Measurements from ENCODE around the gene DNHD1. TPM values are rescaled to one million over a fixed set of nuclear protein-coding genes. Genes with fewer than 3 reads are reported as not detected.

DNHD1 gene
- total RNA-seq, 1 donor from 2014 or later: 4.2 TPM

DNA sequence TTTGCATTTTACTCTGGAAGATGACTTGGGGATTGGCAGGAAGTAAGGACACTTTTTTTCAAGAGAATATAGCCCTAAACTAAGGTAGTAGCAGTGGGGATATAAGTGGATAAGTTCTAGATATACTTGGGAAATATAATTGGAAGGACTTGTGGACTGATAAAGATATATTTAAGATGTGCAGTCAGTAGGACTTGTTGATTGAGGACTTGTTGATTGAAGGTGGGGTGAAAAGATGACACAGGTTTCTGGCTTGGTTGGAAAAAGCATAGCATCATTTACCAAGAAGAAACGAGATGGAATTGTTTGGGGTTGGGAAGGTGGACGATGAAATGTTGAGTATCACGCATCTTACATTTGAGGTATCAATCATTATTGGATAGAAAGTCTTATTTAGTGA lies 116.4 kb downstream of the DNHD1 start:
- no peak for ATAC-seq (ENCODE audit: poor library complexity)
- intact Hi-C loops (cut with DNase I): loop anchor here (10.0 kb wide), 1 partner anchor 139 kb away; the partner anchor contains the start of gene TRIM3
- DNase-seq: no peak

DNA sequence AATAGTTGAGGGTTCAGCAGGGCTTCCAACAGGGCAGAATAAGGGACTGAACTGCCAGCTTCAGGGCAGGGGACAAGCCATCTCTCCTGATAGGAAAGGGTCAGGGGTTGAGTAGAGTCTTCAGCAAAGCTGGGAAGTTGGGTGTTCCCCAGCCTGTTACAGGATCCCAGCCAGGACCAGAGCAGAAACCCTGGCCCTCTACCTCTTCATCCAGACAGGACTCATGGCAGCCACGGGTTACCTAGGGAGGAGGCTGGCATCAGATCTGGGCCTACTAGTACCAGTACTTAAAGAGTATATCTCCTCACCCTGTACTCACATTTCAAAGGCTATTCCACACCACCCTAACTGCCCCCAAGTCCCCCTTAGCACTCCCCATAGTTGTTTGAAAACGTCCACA lies 117.4 kb downstream of the DNHD1 start:
- no peak for DNase-seq
- no peak for ATAC-seq (ENCODE audit: poor library complexity)
- intact Hi-C loops (cut with DNase I): loop anchor here (10.0 kb wide), 1 partner anchor 140 kb away; the partner anchor contains the start of gene TRIM3

DNA sequence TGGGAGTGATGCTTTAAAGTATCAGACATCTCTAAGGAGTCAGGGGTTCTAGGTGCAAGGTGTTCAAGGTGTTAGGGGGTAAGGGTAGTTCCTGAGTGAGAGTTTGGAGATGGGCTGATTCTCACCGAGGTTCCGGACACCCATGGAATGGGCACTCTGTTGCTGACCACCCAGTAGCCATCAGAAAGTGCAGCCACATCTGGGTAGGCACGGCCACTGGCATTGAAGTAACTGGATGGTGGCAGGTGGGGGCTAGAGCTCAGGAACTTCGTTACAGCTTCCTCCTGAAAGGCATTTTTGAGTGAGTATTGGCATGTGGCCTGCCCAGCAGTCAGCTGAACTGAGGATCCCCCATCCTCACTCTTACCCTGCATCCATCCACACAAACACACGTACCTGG lies 118.0 kb downstream of the DNHD1 start:
- DNase-seq (no peak), ATAC-seq (ENCODE audit: poor library complexity) (no peak)
- intact Hi-C loops (cut with DNase I): loop anchor here (10.0 kb wide), 1 partner anchor 140 kb away; the partner anchor contains the start of gene TRIM3

DNA sequence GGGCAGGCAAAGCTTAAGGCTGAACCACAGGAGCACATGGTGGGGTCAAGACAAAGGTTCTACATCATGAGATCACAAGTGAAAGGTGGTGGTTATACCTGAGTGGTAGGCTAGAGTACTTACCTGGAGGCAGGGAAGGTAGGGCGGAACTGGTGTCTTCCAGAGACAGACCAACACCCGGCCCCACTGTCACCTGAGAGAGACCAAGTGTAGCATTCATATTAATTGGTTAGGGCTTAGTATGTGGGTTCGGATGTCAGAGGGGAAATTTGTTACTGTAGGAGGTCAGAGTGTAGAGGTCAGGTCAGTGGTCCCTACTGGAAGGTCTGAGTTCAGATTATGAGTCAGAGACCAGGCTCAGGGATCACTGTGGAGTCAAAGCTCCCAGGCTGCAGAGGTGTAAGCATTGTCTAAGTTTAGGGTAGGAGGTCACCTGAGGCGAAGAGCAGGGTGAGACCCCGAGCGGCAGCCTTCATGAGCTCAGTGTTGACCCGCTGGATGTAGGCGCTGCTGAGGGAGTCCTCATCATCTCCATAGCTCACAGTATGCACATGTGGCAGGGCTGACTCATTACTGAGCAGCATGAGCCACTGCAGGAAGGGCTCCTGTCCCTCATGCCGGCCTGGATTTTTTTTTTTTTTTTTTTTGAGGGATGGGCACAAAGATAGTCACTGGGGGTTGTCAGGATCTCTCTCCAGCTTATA lies 119.0 kb downstream of the DNHD1 start:
- DNase-seq: no peak
- no peak for ATAC-seq (ENCODE audit: poor library complexity)
- intact Hi-C loops (cut with DNase I): loop anchor here (10.0 kb wide), 1 partner anchor 141 kb away; the partner anchor contains the start of gene TRIM3

DNA sequence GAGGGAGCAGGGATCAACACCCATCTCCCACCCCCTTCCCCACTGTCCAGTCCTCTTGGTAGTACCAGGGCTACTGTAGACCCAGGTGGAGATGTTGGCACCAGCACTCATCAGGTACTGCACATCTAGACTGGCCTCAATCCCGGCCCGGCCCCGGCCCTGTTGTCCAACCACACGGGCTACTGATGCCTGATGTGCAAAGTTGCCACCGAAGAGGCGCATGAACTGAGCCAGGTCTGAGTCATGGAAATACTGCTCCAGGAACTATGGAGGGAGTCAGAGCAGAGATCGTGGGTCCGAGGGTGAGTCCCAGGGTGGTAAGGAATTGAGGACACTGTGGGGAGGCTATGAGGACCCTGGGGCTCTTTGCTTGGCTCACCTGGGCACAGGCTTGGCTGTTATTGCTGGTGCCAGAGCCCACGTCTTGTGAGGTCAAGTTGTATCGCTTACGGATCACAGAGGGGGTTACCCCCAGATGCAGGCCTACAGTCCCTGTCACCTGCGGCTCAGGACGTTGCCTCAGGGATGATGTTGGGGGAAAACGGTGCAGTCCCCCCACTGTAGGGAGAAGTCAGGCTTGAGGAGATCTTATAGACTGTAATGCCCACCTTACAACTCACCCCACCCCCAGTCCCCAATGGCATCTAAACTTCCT lies 119.6 kb downstream of the DNHD1 start:
- ATAC-seq (ENCODE audit: poor library complexity) (no peak), DNase-seq (no peak)
- intact Hi-C loops (cut with DNase I): loop anchor here (10.0 kb wide), 1 partner anchor 142 kb away; the partner anchor contains the start of gene TRIM3

DNA sequence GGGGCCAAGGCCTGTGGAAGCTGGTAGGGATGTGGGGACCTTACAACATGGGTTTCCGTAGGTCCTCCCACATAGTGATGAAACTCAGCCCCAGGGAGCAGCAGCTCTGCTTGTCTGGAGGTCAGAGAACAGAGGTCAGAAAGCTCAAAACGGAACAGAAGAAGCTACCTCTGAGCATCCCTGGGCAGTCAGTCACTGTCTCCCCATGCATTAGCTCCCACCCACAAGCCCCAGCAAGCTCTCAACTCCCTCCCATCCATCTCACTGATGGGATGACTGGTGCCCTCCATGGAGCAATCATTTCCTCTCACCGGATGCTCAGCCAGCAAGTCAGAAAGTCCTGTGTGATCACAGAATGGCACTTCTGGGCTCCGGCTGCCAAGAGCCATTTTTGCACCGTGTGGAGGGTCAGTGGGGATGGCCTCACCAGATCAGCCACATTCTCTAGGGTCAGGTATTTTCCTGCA lies 120.3 kb downstream of the DNHD1 start:
- no peak for DNase-seq
- intact Hi-C loops (cut with DNase I): loop anchor here (10.0 kb wide), 1 partner anchor 143 kb away; the partner anchor contains the start of gene TRIM3
- no peak for ATAC-seq (ENCODE audit: poor library complexity)

DNA sequence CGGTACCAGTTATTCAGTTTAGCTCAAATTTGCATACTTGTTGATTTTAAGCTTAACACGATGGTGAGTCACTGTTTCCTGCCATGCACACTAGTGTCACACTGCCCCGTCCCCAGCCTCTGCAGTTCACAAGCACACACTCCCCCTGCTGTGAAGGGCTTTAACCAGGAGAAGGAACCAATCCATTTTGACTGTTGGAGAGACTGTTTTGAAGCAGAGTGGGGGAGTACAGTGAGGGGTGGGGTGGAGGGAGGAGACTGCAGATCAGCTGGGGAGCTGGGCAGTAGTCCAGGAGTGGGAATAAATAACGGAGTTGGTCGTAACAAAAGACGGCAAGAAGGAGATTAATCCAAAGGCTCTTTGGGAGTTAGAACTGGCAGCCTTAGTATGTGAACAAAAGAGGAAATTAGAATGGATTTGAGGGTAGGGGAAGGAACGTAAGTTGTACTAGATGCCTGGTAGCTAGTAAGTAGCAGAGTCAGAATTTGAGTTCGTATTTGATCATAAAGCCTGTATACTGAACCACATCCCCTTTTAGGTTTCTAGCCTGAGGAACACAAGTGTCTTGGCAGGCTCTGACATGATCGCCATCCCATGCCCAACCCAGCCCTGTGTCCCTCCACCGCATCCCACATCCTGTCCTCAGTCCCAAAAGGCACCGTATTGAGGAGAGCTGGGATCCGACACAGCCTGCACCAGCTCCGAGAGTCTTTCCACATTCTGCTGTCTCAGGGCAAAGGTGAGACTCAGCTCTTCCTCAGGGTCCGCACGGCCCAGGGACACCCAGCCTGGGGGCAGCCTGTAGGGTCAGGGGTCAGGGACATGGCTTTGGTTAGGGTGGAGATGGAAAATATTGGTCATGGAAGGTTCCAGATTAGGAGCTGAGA lies 121.3 kb downstream of the DNHD1 start:
- intact Hi-C loops (cut with DNase I): loop anchor here (10.0 kb wide), 1 partner anchor 144 kb away; the partner anchor contains the start of gene TRIM3
- ATAC-seq (ENCODE audit: poor library complexity) (peak; percentile 10), DNase-seq (peak; percentile 51)

DNA sequence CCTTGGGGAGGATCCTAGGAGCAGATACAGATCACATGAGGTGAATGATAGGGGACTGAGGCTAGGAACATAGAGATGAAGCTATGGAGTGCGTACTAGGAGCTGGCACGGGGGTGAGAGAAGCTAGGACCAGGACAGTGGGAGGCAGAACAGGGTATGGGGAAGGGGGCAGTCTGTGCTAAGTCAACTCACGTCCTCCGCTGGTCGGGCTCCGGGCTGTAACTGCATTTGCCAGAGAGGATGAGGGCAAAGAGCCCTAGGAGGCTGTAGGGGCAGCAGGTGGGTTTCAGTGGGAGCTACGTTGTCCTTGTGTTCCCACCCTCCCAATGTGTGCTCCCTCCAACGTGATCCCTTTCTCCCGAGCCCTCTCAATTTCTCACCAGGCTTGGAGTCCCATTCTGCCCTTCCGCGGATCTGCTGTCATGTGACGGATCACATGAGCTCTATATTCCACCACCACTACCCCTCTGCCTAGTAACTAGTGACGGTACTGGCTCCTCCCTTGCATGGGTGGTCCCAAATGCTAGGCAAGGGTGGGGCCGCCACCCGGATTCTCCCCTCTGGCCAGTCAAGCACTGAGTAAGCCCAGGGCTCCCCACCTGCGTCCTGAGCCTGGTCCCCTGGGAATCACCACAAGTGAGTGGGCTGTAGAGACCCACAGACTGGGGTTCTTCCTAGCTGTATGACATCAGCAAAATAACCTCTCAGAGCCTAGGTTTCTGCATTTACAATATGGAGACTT lies 122.1 kb downstream of the DNHD1 start, which contains the start of gene TPP1:
Gene TPP1, minus strand, starts transcription at position 419 of the 742 bp plus-strand sequence. Its CDS starts 22 bp downstream, at position 397.
- ATAC-seq (ENCODE audit: poor library complexity): peak; percentile 96
- intact Hi-C loops (cut with DNase I): loop anchor here (10.0 kb wide), 1 partner anchor 144 kb away; the partner anchor contains the start of gene TRIM3
- peak; percentile 94 for DNase-seq

DNA sequence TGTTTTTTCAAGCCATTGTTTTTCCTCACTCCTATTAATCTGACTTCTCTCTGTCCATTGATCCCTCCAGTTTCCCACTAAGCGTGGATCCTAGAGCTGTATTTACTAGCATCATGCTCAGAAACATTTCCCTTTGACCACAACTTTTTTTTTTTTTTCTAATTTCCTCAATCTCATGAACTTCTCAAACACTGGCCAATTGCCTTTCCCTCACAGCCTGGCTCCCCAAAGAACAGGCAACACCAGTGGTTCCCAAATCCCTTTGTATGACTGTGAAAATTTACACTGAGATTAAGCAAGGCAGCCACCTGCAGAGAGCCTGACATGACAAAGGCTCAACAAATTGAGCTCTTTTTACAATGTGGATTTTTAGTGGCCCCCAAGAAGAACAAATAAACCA lies 123.6 kb downstream of the DNHD1 start:
- DNase-seq (no peak), ATAC-seq (ENCODE audit: poor library complexity) (no peak)
- intact Hi-C loops (cut with DNase I): no loop called here

Other genes with a start within 250 kb of the DNHD1 start
- not detected for gene CCKBR, start 237.4 kb upstream of the DNHD1 start, total RNA-seq
- 33.9 TPM for gene CAVIN3, start 176.8 kb upstream of the DNHD1 start, total RNA-seq
- 51.6 TPM for gene SMPD1, start 106.8 kb upstream of the DNHD1 start, total RNA-seq
- 75.8 TPM for gene APBB1, start 78.2 kb upstream of the DNHD1 start, total RNA-seq
- gene HPX, start 56.3 kb upstream of the DNHD1 start, total RNA-seq: 0.35 TPM
- 11.4 TPM for gene TRIM3, start 23.3 kb upstream of the DNHD1 start, total RNA-seq
- 13.9 TPM for gene ARFIP2, start 15.9 kb upstream of the DNHD1 start, total RNA-seq
- 14.1 TPM for gene TIMM10B, start 15.8 kb upstream of the DNHD1 start, total RNA-seq
- gene RRP8, start 106.3 kb downstream of the DNHD1 start, total RNA-seq: 19.8 TPM
- gene ILK, start 106.5 kb downstream of the DNHD1 start, total RNA-seq: 191 TPM
- 83.6 TPM for gene TAF10, start 114.9 kb downstream of the DNHD1 start, total RNA-seq
- 71.5 TPM for gene TPP1, start 122.1 kb downstream of the DNHD1 start, total RNA-seq
- 9.6 TPM for gene DCHS1, start 158.5 kb downstream of the DNHD1 start, total RNA-seq
- gene MRPL17, start 186.1 kb downstream of the DNHD1 start, total RNA-seq: 46.5 TPM

Data from Right ventricle myocardium superior (tissue), 1 donor.